ENCODE results near the gene SAMD8. TPM values are rescaled to one million over a fixed set of nuclear protein-coding genes. Genes with fewer than 3 reads are reported as not detected.

Gene SAMD8
- total and polyA plus RNA-seq, 10 of the 15 experiments (the other 5 are each of a cell fraction or from before 2014, with no cell fraction given) = 2.8 to 26.0 (median 9.3) TPM

- TF ChIP-seq MTA3 (IDR thresholded peaks at IDR 0.05; ENCODE audit: borderline replicate concordance, low read length) (peak; percentile 84; the same call in 1 of the 2 replicates), POU2F2 (IDR thresholded peaks at IDR 0.05; ENCODE audit: borderline replicate concordance, low read depth, low read length) (0 out of 3 replicates have a peak, but pooled peaks have one; percentile 23), CBX3 (IDR thresholded peaks at IDR 0.05; ENCODE audit: borderline replicate concordance, low read depth) (no peak), ZNF384 (IDR thresholded peaks at IDR 0.05; ENCODE audit: borderline replicate concordance, low read depth, low read length) (peak; percentile 63), MEF2A (IDR thresholded peaks at IDR 0.05; ENCODE audit: insufficient read depth, low read depth, low read length) (peak; percentile 97), IKZF2 (IDR thresholded peaks at IDR 0.05) (peak; percentile 85 to 91), CEBPB (IDR thresholded peaks at IDR 0.05; ENCODE audit: borderline replicate concordance in 1 of 2, low read depth in 2 of 2, low read length in 2 of 2) (0 out of 4 replicates have a peak, but pooled peaks of 1 of the 2 experiments have one; percentile 36), SPI1 (IDR thresholded peaks at IDR 0.05; ENCODE audit: borderline replicate concordance, insufficient read depth, low read depth, low read length) (peak; percentile 62), NFIC (IDR thresholded peaks at IDR 0.05; ENCODE audit: low read depth, low read length) (peak; percentile 90), BRCA1 (IDR thresholded peaks at IDR 0.05; ENCODE audit: low read depth, low read length) (no peak), MTA2 (IDR thresholded peaks at IDR 0.05; ENCODE audit: low read depth) (peak; percentile 76; the same call in 1 of the 2 replicates), CREM (IDR thresholded peaks at IDR 0.05; ENCODE audit: low read depth) (peak; percentile 69; the same call in 1 of the 2 replicates), IRF5 (IDR thresholded peaks at IDR 0.05; ENCODE audit: borderline replicate concordance) (no peak), IKZF1 (conservative IDR thresholded peaks at IDR 0.05) (peak; percentile 87), ATF7 (IDR thresholded peaks at IDR 0.05; ENCODE audit: low read depth) (peak; percentile 60), JUND (IDR thresholded peaks at IDR 0.05; ENCODE audit: low read depth, low read length) (no peak), NFYB (IDR thresholded peaks at IDR 0.05; ENCODE audit: insufficient read depth, low read depth, low read length) (no peak)
- TF ChIP-seq, protein P1, sequence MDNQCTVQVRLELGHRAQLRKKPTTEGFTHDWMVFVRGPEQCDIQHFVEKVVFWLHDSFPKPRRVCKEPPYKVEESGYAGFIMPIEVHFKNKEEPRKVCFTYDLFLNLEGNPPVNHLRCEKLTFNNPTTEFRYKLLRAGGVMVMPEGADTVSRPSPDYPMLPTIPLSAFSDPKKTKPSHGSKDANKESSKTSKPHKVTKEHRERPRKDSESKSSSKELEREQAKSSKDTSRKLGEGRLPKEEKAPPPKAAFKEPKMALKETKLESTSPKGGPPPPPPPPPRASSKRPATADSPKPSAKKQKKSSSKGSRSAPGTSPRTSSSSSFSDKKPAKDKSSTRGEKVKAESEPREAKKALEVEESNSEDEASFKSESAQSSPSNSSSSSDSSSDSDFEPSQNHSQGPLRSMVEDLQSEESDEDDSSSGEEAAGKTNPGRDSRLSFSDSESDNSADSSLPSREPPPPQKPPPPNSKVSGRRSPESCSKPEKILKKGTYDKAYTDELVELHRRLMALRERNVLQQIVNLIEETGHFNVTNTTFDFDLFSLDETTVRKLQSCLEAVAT (IDR thresholded peaks at IDR 0.05) = peak; percentile 85
Observed at GRCh38 chr10:75165684-75166622, 54.5 kb downstream of the SAMD8 start (continued).

All from GM12878 (cell line).